ENCODE results near the gene SHCBP1L.
"Not testable (repeated sequence)": the region's sequence is repeated elsewhere in the genome, so short reads cannot be mapped to it uniquely, and the experiment has no call there.

SHCBP1L gene

GRCh38 chr1:182913401-182913800 lies 39.6 kb downstream of the SHCBP1L start:
- no peak for DNase-seq (ENCODE audit: low read depth, low spot score)
- H3K4me3 ChIP-seq (ENCODE audit: low read length), result no peak overlapping the region

GRCh38 chr1:182910143-182910542 lies 42.8 kb downstream of the SHCBP1L start:
- H3K4me3 ChIP-seq (ENCODE audit: low read length), result no peak overlapping the region
- no peak for DNase-seq (ENCODE audit: low read depth, low spot score)

DNA sequence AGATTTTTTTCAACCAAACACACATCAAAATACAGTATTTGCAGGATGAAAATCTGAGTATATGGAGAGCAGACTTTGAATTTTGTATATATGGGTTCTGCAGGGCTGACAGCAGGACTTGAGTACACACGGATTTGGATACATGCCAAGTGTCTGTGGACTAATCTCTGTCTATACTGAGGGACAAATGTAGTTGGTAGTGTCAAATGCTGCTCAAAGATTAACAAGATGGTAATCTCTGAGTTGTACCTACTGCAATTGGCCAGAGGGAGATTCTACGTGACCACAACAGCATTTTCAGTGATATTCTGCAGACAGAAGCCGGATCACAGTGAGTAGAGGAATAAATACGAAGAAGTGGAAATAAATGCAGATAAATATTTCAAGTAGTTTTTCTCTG lies 43.4 kb downstream of the SHCBP1L start:
- no peak overlapping the region for H3K4me3 ChIP-seq (ENCODE audit: low read length)
- DNase-seq (ENCODE audit: low read depth, low spot score), result no peak

DNA sequence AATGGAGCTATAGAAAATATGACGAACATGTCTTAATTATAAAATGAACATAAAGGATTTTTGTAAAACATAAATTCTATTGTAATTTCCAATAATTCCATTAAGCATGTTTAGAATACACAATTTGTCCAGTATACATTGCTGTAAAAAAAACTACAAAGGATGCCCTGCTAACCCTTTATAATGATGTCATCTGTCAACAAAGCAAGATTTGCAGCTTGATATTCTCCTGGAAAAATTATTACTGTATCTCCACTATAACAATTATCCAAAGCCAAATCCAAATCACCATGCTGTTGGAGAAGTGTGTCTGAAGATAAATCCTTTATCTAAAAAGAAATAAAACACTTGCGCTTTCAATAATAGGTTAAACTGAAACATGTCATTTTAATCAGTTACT lies 47.6 kb downstream of the SHCBP1L start:
- DNase-seq (ENCODE audit: low read depth, low spot score), result no peak
- H3K4me3 ChIP-seq (ENCODE audit: low read length), result no peak overlapping the region

GRCh38 chr1:182901946-182902345 lies 51.0 kb downstream of the SHCBP1L start:
- not testable (repeated sequence) for DNase-seq (ENCODE audit: low read depth, low spot score)

GRCh38 chr1:182897696-182898095 lies 55.3 kb downstream of the SHCBP1L start:
- DNase-seq (ENCODE audit: low read depth, low spot score), result no peak
- H3K4me3 ChIP-seq (ENCODE audit: low read length), result no peak overlapping the region

More at GRCh38 chr1:182901946-182902345, 51.0 kb downstream of the SHCBP1L start:
- H3K4me3 ChIP-seq (ENCODE audit: low read length), result not testable (repeated sequence)

GRCh38 chr1:182890927-182891610 lies 61.9 kb downstream of the SHCBP1L start:
- DNase-seq (ENCODE audit: low read depth, low spot score), result no peak
- no peak overlapping the region for H3K4me3 ChIP-seq (ENCODE audit: low read length)

GRCh38 chr1:182889997-182890396 lies 63.0 kb downstream of the SHCBP1L start:
- peak; percentile 77 for DNase-seq (ENCODE audit: low read depth, low spot score)
- H3K4me3 ChIP-seq (ENCODE audit: low read length), result no peak overlapping the region

DNA sequence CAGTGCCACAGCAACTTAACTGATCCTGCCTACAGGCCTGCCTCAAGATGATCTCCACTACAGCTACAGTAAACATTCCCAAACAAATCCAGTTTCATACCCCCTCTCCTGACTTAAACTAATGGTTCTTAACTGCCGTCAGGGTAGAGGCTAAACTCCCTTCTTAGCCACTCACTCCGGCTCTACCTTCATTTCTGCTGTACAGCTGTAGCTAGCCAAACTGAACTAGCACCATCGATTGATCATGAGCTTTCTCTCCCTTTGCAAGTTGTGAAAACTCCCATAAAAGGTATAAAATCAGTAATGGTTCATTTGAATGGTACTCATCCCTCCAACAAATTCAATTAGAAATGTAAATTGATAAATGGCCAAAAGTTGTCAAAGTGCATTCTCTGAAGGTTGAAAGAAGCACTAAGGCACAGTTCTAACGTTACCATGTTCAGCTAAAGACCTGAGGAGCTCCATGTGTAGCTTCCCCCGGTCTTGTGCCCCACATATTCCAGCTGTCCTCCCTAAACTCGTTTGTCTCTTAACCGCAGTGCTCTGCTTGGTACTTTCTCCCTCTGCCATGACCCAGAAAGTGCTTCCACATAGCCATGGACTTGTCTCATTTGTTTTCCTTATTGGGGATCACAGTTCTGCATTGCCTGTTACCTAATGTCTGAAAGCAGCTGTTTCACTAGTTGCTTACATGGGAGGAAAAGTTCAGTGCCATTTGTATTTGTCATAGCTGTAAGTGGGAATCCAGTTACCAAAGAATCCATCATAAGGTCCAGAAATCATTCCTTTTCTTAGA lies 64.0 kb downstream of the SHCBP1L start:
- DNase-seq (ENCODE audit: low read depth, low spot score), result no peak
- H3K4me3 ChIP-seq (ENCODE audit: low read length), result no peak overlapping the region

GRCh38 chr1:182886985-182887384 lies 66.0 kb downstream of the SHCBP1L start:
- no peak for DNase-seq (ENCODE audit: low read depth, low spot score)
- H3K4me3 ChIP-seq (ENCODE audit: low read length), result no peak overlapping the region

DNA sequence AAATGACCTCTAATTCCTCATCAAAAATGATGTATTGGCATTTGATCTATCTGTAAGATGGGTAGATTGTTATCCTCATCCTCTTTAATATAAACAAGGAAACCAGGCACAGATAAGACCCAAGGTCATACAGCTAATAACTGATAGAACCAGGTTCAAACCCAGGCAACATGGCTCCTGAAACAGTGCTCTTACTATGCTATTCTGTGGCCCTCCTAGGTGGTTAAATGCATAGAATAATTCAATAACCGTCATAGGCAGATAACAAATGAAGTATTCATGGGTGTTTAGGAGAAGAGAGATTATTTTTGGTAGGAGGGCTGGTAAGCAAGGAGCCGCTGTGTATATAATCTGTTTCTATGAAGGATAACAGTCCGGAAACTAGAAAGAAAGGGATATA lies 67.4 kb downstream of the SHCBP1L start:
- no peak overlapping the region for H3K4me3 ChIP-seq (ENCODE audit: low read length)
- no peak for DNase-seq (ENCODE audit: low read depth, low spot score)

DNA sequence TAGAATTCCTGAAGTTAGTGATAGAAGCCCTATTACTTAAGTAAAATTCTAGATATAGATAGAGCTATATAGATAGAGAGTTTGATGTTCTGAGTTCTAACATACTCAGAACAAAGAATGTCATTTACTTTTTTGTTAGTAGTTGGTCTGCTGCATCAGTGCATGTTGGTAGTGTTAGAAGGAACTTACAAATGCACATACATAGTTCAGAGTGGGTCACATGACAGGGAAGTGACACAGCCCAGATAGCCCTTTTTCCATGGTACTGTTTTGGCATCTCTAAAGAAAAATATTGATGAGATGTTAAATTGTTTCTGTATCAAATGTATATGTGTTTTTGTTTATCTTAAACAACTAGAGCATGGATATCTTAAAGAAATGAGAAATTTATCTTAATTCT lies 68.1 kb downstream of the SHCBP1L start:
- no peak for DNase-seq (ENCODE audit: low read depth, low spot score)
- H3K4me3 ChIP-seq (ENCODE audit: low read length), result no peak overlapping the region

DNA sequence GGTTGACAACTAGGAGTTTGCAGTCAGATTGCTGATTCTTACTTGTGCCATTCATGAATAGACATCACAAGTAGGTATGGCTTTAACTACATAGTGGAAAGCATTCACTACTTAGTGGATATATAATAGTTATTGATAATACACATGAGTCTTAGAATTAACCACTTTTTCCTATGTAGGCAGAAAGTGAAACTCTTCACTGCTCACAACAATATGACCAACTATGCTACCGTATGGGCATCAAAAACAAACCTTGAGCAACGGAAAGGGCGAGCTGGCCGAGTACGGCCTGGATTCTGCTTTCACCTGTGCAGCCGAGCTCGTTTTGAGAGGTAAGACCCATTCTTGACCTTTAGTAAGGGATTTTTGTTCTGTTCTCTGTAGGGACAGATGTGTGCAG lies 75.1 kb downstream of the SHCBP1L start:
- no peak for DNase-seq (ENCODE audit: low read depth, low spot score)
- H3K4me3 ChIP-seq (ENCODE audit: low read length), result no peak overlapping the region

DNA sequence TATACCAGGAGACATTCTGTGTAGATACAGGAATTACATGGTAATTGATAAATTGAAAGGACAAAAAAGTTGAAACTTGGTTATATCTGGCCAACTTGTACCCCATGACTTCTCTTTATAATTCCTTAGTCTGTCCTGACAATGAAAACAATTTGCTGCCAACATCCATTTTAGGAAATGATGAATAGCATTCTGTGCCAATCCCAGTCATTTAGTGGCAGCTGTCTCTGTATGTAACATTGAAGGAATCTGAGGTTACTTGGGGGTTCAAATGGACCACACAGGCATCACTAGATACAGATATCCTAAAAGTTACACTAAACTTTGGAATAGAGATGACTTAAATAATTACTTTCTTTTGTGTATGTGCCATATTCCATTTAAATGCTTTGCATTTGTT lies 75.6 kb downstream of the SHCBP1L start:
- no peak for DNase-seq (ENCODE audit: low read depth, low spot score)
- no peak overlapping the region for H3K4me3 ChIP-seq (ENCODE audit: low read length)

- DNase-seq (ENCODE audit: low read depth, low spot score), result no peak
- no peak overlapping the region for H3K4me3 ChIP-seq (ENCODE audit: low read length)
Observed at GRCh38 chr1:182875889-182876288, 77.1 kb downstream of the SHCBP1L start.

- no peak overlapping the region for H3K4me3 ChIP-seq (ENCODE audit: low read length)
- no peak for DNase-seq (ENCODE audit: low read depth, low spot score)
Observed at GRCh38 chr1:182872881-182873280, 80.1 kb downstream of the SHCBP1L start.

- DNase-seq (ENCODE audit: low read depth, low spot score), result no peak
- no peak overlapping the region for H3K4me3 ChIP-seq (ENCODE audit: low read length)
Observed at GRCh38 chr1:182869241-182869666, 83.7 kb downstream of the SHCBP1L start.

- DNase-seq (ENCODE audit: low read depth, low spot score), result no peak
Observed at GRCh38 chr1:182867861-182868260, 85.1 kb downstream of the SHCBP1L start.

GRCh38 chr1:182863940-182864339 lies 89.0 kb downstream of the SHCBP1L start:
- H3K4me3 ChIP-seq (ENCODE audit: low read length), result no peak overlapping the region
- DNase-seq (ENCODE audit: low read depth, low spot score), result no peak

More at GRCh38 chr1:182867861-182868260, 85.1 kb downstream of the SHCBP1L start:
- no peak overlapping the region for H3K4me3 ChIP-seq (ENCODE audit: low read length)

GRCh38 chr1:182862827-182863226 lies 90.1 kb downstream of the SHCBP1L start:
- no peak overlapping the region for H3K4me3 ChIP-seq (ENCODE audit: low read length)
- no peak for DNase-seq (ENCODE audit: low read depth, low spot score)

- no peak for DNase-seq (ENCODE audit: low read depth, low spot score)
- H3K4me3 ChIP-seq (ENCODE audit: low read length), result no peak overlapping the region
Observed at GRCh38 chr1:182861994-182862393, 91.0 kb downstream of the SHCBP1L start.

Data from Jurkat, Clone E6-1 (cell line).